Islet of Langerhans (tissue), 1 donor: ENCODE data around the gene SIK2.
A peak's percentile ranks its signal among the peaks of the same experiment; 100 is the strongest.

Experiments used
- FAIRE-seq: peaks from one replicate; lab custom pipeline; 2011; peaks lifted over from hg19 to GRCh38; lab: Jason Lieb, UNC

Gene SIK2

DNA sequence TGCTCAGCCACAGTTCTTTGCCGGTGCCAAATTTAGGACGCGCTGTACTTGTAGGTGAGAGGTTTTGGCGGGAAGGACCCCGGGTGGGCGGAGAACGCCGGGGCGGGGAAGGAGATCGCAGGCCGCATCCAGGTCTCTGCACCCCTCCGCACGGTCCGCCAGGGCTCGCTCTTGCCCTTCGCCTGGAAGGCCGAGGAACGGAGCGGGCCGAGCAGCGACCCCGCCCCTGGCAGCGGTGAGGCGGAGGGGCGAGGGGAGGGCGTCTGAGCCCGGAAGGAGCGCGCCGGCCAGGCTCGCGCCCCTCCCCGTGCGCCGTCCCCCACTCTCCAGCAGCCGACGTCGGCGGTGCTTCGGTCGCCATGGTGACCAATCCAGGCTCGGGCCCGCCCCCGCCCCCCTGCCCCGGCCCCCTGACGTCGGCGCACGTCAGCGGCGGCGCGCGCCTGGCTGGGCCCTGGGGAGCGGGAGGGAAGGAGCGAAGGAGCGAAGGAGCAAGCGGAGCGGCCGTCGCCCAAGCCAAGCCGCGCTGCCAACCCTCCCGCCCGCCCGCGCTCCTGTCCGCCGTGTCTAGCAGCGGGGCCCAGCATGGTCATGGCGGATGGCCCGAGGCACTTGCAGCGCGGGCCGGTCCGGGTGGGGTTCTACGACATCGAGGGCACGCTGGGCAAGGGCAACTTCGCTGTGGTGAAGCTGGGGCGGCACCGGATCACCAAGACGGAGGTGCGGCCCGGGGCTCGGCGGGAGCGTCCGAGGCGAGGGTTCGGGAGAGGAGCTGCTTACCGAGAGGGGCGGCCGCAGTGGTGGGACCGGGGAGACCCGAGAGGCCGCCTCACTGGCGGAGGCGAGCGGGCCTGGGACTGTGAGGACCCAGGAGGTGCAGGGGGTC is at the start of gene SIK2:
Gene SIK2 (plus strand): TSS at position 471 of the 886 bp plus-strand sequence. CDS start 115 bp downstream, at position 586.
- no peak for FAIRE-seq

DNA sequence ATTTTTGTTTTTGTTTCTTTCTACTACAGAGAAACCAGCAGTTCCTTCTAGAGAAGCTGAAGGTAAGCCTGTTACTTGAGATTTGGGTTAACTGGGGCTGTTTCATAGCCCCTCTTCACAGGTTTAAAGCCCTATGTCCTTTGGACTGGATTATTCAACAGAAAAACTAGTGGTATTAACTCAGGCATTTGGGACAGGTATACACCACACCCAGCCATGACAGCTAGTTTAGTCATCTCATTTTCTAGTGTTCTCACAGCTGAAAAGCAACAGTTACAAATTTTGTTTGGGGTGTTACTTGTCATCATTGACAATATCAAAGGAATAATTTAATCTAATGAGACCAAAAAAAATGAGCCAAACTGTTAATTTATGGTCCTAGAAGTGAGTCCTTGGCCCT is 47.7 kb upstream of the SIK2 start:
- no peak for FAIRE-seq

DNA sequence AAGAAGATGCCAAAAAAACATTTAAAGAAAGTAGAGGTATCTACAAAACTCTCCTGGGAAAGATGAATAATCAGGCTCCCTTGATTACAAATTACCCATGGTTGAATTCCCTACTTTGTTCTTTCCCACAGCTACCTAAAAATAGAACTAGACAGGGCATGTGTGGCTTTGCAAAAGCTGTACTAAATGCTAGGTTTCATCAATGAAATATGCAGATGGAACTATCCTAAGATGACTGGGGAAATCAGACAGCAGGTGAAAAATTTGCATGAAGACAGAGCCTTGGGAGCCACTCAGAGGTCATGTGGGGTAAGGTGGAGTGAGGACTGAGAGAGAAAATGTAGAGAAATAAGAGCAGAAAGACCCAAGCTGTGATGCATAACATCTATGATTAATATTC is 47.0 kb upstream of the SIK2 start:
- FAIRE-seq = no peak

DNA sequence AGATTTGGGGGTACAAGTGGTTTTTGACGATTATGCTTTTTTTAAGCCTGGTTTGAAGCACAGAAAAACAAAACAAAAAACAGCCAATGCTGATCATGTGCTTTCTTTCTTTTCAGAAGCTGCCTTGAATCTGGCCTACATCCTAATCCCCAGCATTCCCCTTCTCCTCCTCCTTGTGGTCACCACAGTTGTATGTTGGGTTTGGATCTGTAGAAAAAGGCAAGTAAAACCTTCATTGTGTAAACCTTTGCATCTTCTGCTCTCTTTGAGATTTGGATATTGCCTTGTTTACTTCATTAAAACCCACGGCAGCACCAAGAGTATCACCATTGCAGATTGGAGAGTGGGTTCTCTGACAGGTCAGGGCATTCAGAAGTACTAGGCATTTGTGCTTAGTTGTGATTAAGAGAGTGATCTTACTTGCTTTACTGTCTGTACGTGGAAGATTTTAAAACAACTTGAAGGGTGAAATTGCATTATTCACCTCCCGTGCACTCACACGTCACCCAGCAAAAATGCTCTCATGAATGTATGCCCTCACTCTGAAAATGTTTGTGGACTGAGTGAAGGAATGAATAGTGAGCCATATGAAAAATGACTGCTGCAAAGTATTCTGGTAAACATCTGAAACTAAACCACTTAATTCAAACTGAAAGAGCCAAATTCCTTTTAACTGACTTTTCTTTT is 44.7 kb upstream of the SIK2 start:
- no peak for FAIRE-seq

DNA sequence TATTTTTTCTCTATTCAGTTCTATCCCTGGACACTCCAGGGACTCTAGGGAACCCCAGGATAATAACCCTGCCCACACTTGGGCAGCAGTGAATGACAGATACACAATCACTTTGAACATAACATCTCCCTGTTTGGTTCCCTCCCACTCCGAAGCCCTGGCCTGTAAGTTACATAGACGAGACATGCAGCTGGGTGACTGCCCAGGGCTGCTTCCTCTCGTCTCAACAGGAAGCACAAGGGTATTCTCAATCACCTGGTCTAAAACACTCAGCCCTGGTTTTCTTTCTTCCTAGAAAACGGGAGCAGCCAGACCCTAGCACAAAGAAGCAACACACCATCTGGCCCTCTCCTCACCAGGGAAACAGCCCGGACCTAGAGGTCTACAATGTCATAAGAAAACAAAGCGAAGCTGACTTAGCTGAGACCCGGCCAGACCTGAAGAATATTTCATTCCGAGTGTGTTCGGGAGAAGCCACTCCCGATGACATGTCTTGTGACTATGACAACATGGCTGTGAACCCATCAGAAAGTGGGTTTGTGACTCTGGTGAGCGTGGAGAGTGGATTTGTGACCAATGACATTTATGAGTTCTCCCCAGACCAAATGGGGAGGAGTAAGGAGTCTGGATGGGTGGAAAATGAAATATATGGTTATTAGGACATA is 42.3 kb upstream of the SIK2 start:
- FAIRE-seq = no peak

DNA sequence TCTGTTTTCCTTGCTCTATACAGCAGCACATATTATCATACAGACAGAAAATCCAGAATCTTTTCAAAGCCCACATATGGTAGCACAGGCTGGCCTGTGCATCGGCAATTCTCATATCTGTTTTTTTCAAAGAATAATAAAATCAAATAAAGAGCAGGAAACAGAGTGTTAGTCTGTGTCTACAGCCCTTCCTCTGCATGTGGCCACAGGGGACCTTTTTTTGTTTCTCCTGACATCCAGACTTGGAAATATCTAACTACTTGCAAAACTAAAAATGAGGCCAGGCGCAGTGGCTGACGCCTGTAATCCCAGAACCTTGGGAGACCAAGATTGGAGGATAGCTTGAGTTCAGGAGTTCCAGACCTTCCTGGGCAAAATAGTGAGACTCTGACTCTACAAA is 41.4 kb upstream of the SIK2 start:
- no peak for FAIRE-seq

DNA sequence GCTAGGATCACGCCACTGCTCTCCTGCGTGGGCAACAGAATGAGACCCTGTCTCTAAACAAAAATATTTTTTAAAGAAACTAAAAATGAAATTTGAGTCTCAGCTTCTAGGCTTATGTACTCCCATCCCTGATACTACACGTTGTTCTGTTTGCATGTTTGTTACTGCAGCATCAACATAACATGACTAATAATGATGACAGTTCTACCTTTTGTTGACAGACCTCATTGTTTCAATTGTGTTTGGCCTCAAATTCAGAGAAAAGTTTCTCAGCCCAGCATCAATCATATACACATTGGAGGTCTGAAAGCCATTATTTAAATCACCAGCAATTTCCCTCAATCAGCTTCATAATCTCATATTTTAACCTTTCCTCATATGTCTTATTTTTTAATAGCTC is 40.9 kb upstream of the SIK2 start:
- FAIRE-seq = no peak

DNA sequence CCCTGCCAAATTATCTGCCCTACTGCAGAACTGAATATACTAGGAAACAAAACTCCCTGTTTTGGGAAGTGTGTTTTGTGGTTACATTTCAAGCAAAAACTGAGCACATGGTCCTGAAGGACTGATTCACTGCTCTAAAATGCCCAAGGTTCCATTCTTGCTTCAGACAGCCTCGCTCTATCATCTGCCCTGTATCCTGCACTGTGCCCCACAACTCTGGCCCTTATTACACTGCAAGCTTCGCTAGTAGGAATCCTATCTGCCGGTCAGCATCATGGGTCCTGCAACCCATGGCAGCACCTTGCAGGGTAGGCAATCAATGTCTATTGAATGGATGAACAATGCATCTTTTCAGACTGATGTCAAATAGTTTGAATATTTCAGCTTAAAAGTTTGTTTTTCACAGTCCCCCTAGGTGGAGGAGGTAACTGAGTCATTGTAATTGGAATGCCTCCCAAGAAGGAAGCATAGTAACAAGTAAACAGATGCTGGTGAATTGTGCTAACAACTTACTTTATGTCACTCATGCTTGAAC is 40.4 kb upstream of the SIK2 start:
- no peak for FAIRE-seq

DNA sequence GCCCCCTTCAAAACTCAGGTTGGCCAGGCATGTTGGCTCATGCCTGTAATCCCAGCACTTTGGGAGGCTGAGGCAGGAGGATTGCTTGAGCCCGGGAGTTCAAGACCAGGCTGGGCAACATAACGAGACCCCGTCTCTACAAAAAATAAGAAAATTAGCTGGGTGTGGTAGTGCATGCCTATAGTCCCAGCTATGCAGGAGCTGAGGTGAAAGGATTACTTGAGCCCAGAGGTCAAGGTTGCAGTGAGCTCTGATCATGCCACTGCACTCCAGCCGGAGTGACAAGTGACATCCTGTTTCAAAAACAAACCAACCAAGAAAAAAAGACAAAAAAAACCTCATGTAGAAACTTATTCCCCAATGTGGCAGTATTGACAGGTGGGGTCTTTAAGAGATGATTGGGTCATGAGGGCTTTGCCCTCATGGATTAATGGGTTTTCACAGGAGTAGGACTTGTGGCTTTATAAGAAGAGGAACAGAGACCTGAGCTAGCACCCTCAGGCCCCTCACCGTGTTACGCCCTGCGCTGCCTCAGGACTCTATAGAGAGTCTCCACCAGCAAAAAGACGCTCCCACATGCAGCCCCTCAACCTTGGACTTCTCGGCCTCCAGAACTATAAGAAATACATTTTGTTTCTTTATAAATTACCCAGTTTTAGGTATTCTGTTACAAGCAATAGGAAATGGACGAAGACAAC is 39.4 kb upstream of the SIK2 start:
- no peak for FAIRE-seq

DNA sequence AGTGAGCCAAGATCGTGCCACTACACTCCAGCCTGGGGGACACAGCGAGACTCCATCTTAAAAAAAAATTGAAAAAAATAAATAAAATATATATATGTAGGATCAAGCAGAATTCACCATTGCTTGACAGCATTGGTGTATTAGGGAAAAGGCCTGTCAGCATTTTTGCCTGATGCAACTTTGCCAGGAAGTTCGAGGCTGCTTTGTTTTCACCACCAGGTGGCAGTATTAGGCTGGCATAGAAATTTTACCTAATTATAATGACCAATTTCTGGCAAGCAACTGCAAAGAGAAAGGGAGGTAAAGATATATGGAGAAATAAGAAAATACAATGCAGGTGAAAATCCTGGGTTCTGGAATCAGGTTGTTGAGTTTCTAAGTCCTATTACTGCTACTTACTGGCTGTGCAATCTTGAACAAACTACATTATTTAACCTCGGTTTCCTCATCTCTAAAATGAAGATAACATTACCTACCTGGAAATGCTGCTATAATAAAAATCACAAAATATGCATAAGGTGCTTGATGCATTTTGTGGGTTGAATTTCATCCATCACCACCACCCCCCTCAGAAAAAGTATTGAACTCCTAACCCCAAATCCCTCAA is 37.0 kb upstream of the SIK2 start:
- peak; percentile 98 for FAIRE-seq

DNA sequence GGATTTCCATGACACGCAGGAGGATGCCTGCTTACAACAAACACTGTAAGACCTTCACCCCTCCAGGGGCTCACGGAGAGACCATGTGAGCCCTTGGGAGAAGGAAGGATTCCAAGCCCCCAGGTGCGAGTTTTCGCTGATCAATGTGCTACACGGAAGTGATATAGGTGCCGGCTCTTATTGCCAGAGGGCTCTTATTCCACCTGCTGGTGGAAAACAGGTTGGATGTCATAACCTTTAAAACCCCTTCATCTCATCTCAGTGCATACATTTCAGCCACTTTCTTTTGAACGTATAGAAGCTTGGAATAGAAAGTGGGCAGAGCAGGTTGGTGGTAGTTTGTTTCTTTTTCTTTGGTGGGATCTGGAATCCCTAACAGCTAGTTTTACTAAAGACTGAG is 35.9 kb upstream of the SIK2 start:
- FAIRE-seq = no peak

DNA sequence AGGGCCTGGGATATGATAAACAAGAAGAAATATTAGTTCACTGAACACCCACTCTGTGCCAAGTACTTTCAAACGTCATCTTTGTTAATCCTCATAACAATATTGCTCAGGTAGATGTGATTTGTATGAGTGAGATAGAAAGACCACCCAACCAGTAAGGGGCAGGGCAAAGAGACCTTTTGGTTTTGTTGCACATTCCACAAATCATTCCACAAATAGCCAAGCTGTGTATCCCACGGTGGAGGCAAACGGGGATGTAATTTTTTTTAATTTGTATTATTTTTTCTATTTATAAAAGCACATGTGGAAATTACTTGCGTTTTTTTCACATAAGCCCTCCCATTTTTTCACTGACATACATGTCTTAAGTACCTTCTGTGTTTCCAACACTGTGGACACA is 32.8 kb upstream of the SIK2 start:
- FAIRE-seq = no peak

DNA sequence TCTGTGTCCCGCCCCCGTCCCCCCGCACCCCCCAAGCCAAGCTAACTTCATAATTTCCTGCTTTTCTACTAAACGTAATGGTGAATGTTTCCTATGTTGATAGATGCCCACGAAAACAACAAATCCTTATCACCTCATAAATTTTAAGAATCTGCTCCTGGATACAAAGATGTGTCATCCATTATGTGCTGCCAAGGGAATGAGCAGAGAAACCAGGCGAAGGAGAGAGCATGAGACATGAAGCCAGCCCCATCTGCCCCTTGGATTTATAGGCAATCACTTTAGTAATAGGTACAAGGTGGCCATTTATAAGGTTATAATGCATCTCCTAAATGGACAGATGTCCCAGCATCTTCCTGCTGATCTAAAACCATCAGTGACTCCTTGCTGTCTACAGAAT is 31.5 kb upstream of the SIK2 start:
- FAIRE-seq = no peak

DNA sequence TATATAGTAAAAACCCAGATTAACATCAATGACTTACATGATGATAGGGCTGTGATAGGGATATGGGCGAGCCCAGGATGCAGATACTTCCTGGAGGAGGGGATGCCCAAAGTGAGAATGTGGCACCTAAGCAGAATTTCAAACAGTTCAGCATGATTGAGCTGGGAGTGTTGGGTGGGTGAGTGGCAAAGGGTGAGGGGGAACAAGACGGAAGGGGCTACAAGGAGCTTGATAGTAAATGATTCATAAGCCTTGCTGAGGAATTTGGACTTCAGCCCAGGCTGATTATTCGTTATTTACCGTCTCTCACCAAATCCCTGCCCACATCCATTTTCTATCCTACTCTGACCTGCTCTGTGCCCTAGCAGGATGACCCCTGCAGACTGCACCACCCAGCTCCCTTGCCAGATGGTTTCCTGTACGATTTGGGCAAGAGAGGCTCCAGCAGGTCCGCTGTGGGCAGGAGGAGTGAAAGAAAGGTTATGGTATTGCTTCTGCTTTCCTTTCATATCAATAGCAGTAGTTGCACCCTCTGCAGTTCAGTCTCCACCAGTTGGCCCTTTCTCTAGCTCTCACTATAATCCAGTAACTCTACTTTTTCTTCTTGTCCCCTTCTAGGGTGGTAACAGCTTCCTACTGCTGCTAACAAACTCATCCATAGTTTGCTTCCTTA is 30.3 kb upstream of the SIK2 start:
- no peak for FAIRE-seq

DNA sequence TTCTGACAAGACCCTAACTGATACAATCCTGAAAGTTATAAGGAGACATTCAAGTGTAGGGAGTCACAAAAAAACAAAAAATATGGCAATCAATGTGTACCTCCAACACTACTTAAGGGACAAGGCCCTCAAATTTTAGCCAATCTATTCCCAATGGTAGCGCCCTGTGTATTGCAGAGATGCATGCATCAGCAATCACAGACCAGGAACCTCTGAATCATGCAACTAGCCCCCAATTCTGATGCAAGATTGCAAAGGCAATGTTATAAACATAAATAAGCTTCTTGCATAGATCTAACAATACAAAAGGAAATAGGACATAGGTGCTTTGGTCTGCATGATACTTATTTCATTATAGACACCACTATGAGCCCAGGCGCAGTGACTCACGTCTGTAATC is 29.7 kb upstream of the SIK2 start:
- FAIRE-seq = no peak

DNA sequence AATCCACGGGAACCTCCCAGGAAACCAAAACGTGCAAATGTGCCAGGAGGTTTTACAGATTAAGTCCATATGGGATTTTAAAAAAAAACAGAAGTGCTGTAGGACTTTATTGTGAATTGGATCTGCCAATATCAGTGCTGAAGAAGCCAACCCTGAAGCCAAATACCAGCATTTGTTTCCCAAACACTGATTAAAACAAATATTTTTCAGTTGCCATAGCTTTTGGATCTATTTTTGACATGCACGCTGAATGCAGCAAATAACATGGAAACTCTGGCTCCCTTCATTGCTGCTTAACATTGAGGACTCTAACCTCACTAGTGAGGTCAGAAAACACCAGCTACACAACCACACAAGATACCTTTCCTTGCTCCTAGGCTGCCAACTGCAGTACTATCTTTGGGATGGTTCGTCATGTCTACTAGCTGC is 28.4 kb upstream of the SIK2 start:
- no peak for FAIRE-seq

DNA sequence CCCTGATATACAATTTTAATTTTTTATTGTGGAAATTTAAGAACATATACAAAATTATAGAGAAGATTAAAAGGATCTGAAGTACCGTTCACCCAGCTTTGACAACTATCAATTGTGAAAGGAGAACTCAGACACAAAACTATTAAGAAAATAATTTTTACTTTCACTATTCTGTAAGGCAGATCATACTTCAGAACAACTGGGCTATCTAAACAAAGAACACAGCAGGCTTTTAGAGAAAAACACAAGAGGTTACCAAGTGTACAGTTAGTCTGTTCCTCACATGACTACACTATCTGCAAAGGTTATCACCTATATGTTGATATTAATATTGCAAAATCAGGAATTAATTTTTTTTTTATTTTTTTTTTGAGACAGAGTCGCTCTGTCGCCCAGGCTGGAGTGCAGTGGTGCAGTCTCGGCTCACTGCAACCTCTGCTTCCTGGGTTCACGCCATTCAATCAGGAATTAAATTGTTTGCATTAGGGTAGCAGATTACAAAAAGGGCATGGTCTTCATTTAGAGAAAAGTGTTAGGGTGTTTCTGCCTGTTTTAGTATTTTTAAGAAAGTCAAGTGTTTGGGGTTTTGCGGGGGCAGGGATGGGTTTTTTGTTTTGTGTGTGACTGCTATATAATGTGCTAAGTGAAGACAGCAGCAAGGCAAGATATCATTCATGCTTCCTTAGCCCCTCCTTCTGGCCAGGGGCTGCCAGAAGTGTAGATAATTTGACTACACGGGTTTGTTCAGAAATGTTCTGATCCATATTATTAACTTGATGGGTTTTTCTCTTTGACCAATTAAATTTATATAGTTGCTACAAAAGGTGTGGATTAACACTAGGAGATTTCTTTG is 27.6 kb upstream of the SIK2 start:
- FAIRE-seq = no peak

DNA sequence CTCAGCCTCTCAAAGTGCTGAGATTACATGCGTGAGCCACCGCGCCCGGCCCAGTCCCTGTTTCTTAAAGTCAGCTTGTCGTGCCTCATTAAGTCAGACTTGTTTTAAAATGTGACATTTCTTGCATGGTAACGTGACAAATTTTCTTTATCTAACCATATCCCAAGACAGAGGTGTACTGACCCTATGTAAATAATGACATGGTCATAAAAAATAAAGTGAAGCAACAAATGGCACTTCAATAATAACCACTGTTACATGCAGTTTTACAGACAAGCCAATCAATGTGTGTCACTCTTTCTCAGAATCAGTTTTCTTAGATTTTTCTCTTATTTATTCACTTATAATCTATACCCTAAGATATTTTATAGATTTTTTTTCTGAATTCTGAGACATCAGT is 26.5 kb upstream of the SIK2 start:
- FAIRE-seq = no peak

DNA sequence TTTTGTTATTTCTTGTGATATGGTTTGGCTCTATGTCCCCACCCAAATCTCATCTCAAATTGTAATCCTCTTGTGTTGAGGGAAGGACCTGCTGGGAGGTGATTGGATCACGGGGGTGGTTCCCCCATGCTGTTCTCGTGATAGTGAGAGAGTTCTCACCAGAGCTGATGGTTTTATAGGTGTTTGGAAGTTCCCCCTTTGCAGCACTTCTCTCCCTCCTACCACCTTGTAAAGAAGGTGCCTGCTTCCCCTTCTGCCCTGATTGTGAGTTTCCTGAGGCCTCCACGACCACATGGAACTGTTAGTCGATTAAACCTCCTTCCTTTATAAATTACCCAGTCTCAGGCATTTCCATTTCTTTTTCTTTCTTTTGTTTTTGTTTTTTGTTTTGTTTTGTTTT is 24.4 kb upstream of the SIK2 start:
- no peak for FAIRE-seq

DNA sequence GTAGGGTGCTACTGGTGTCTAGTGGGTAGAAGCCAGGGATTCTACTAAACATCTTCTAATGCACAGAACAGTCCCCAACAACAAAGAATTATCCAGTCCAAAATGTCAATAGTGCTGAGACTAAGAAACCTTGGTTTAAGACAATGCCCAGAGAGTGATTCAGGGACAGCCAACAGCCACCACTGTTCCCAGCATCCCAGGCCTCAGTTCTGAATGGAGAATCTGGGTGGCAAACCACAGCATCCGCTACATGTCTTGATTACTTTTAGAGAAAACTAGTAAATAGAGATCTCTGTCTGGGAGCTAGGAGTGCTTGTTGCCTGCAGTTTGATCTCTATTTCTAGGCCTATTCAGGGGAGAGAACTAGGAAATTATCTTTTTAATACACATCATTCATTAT is 20.9 kb upstream of the SIK2 start:
- FAIRE-seq = no peak
